ENCODE results near the gene FOXK1. TPM values are rescaled to one million over a fixed set of nuclear protein-coding genes. Genes with fewer than 3 reads are reported as not detected.

The FOXK1 gene
- total and polyA plus RNA-seq, 9 of the 15 experiments (the other 6 are each of a cell fraction or from before 2014, with no cell fraction given), result 0.32 to 45.5 (median 8.1) TPM

- TF ChIP-seq MAX (CRISPR knock-in tag; IDR thresholded peaks at IDR 0.05), result peak; percentile 40; the same call in 1 of the 2 replicates
- TF ChIP-seq CC2D1A (IDR thresholded peaks at IDR 0.05), result peak; percentile 25; the same call in 1 of the 2 replicates
- 0 out of 2 replicates have a peak, but pooled peaks have one; percentile 33 for TF ChIP-seq ZBTB33 (CRISPR knock-in tag; IDR thresholded peaks at IDR 0.05)
- peak; percentile 48; the same call in 1 of the 2 replicates for TF ChIP-seq CREM (IDR thresholded peaks at IDR 0.05; ENCODE audit: low read depth)
- TF ChIP-seq RAD21 (CRISPR knock-in tag; conservative IDR thresholded peaks at IDR 0.05 in 1 of 2, IDR thresholded peaks at IDR 0.05 in 1 of 2), result peak; percentile 70 to 90
- no peak for TF ChIP-seq SAFB (IDR thresholded peaks at IDR 0.05; ENCODE audit: borderline replicate concordance, low read depth, low read length)
- TF ChIP-seq HNRNPL (IDR thresholded peaks at IDR 0.05; ENCODE audit: low read depth, low read length), result 0 out of 2 replicates have a peak, but pooled peaks have one; percentile 25
- TF ChIP-seq ZNF395 (CRISPR knock-in tag; IDR thresholded peaks at IDR 0.05), result no peak
- peak; percentile 39 for TF ChIP-seq PCBP1 (IDR thresholded peaks at IDR 0.05; ENCODE audit: low read depth, low read length, poor library complexity, severe bottlenecking)
Measured at GRCh38 chr7:4797858-4798705, 116.0 kb downstream of the FOXK1 start (continued).

All from K562 (cell line).